Type B pancreatic cell (in vitro differentiated cells): ENCODE results near the gene EIF4E2. TPM values are rescaled to one million over a fixed set of nuclear protein-coding genes. Genes with fewer than 3 reads are reported as not detected.

Source experiments
- DNase-seq: peaks from one replicate; pipeline ENCODE4 v3.0.0; 2021; ENCODE audit warnings: mixed read lengths; ENCODE audit not compliant: unreplicated experiment; ENCODE audit errors: extremely low spot score
- H3K27ac Mint-ChIP-seq: 2 replicates; pipeline ENCODE4 v1.8.0; 2021; ENCODE audit warnings: mild to moderate bottlenecking, mixed read lengths
- H3K27me3 Mint-ChIP-seq: 2 replicates; pipeline ENCODE4 v1.8.0; 2021; ENCODE audit warnings: mixed read lengths
- H3K36me3 Mint-ChIP-seq: 2 replicates; pipeline ENCODE4 v1.8.0; 2021; ENCODE audit warnings: mixed read lengths
- H3K4me1 Mint-ChIP-seq: one replicate; pipeline ENCODE4 v1.8.0; 2021; ENCODE audit warnings: mixed read lengths; ENCODE audit not compliant: unreplicated experiment
- H3K4me3 Mint-ChIP-seq: 2 replicates; pipeline ENCODE4 v1.8.0; 2021; ENCODE audit warnings: mild to moderate bottlenecking, mixed read lengths
- H3K9me3 Mint-ChIP-seq: 2 replicates; pipeline ENCODE4 v1.8.0; 2021; ENCODE audit warnings: mixed read lengths
- total RNA-seq: library from RNA; stranded (reverse); gene quantifications from 2 replicates; pipeline ENCODE4 v1.2.1, GENCODE V29; 2021; ENCODE audit warnings: low replicate concordance
- TF ChIP-seq, protein P1 (sequence below): fragments of 200-600 bp; sonication (generic); conservative IDR thresholded peaks from 2 replicates; pipeline ENCODE4 v1.5.0; 2021; ENCODE audit warnings: antibody characterized with exemption, mild to moderate bottlenecking

Gene EIF4E2
- total RNA-seq, 1 donor from 2014 or later: 77.1 TPM

DNA sequence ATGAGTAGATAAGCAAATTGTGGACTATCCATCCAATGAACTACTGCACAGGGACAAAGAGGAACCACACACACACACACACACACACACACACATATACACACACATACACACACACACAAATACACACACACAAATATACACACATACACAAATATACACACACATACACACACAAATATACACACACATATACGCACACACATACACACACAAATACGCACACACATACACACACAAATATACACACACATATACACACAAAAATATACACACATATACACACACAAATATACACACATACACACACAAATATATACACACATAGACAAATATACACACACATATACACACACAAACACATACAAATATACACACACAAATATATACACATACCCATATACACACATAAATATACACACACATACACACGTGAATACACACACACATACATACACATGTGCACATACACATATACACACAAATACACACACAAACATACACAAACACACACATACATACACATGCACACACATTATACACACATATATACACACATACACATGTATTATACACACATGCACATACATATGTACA, 63.1 kb downstream of the EIF4E2 start:
- Mint-ChIP-seq H3K36me3 (no peaks in the 10 kb centered on the region), H3K27ac (no peak overlapping the region), H3K27me3 (peaks cover 5% of the 10 kb centered on the region)

DNA sequence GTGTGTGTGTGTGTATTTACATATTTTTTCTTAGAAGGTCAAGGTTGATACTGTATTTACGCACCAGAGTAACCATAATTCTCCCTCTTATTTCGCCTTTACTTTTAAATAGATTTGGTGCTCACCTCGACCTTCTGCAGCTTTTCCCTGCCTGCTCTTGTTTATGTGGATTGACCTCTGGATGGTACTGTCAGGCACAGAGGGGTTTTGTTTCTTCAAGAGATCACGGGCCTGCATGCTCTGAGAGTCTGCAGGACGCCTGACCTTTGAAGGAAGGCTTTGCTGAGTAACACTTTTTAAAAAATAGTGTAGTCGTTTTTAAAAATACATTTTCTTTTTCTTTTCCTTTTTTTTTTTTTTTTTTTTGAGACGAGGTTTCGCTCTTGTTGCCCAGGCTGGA, 64.8 kb downstream of the EIF4E2 start:
- no peaks in the 10 kb centered on the region for H3K4me1 Mint-ChIP-seq
- H3K9me3 Mint-ChIP-seq: no peaks in the 10 kb centered on the region
- H3K27ac Mint-ChIP-seq: no peak overlapping the region

More for the DNA sequence above, 63.1 kb downstream of the EIF4E2 start:
- TF ChIP-seq, protein P1, sequence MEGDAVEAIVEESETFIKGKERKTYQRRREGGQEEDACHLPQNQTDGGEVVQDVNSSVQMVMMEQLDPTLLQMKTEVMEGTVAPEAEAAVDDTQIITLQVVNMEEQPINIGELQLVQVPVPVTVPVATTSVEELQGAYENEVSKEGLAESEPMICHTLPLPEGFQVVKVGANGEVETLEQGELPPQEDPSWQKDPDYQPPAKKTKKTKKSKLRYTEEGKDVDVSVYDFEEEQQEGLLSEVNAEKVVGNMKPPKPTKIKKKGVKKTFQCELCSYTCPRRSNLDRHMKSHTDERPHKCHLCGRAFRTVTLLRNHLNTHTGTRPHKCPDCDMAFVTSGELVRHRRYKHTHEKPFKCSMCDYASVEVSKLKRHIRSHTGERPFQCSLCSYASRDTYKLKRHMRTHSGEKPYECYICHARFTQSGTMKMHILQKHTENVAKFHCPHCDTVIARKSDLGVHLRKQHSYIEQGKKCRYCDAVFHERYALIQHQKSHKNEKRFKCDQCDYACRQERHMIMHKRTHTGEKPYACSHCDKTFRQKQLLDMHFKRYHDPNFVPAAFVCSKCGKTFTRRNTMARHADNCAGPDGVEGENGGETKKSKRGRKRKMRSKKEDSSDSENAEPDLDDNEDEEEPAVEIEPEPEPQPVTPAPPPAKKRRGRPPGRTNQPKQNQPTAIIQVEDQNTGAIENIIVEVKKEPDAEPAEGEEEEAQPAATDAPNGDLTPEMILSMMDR: no peak
- Mint-ChIP-seq H3K4me1 (no peaks in the 10 kb centered on the region), H3K9me3 (no peaks in the 10 kb centered on the region), H3K4me3 (no peak overlapping the region)
- DNase-seq: no peak

More for the DNA sequence above, 64.8 kb downstream of the EIF4E2 start:
- H3K36me3 Mint-ChIP-seq: no peaks in the 10 kb centered on the region
- TF ChIP-seq, protein P1: no peak
- H3K4me3 Mint-ChIP-seq: no peak overlapping the region
- no peak for DNase-seq
- H3K27me3 Mint-ChIP-seq: peaks cover 5% of the 10 kb centered on the region

Other genes starting within 250 kb of the EIF4E2 start
- 0.27 and 1.5 TPM in 2 replicates for gene ALPP, start 171.9 kb upstream of the EIF4E2 start, total RNA-seq
- gene ALPG, start 143.8 kb upstream of the EIF4E2 start, total RNA-seq: 0.14 and 0.88 TPM in 2 replicates
- 1.5 and 6.5 TPM in 2 replicates for gene ALPI, start 94.5 kb upstream of the EIF4E2 start, total RNA-seq
- gene ECEL1, start 62.9 kb upstream of the EIF4E2 start, total RNA-seq: 7.8 and 9.6 TPM in 2 replicates
- 0.34 TPM in 1 of 2 replicates, not detected in the other for gene PRSS56, start 30.3 kb upstream of the EIF4E2 start, total RNA-seq
- gene CHRND, start 24.5 kb upstream of the EIF4E2 start, total RNA-seq: 0.60 TPM in 1 of 2 replicates, not detected in the other
- 0.50 and 0.87 TPM in 2 replicates for gene CHRNG, start 11.0 kb upstream of the EIF4E2 start, total RNA-seq
- 7.2 and 10.8 TPM in 2 replicates for gene TIGD1, start 132 bp upstream of the EIF4E2 start, total RNA-seq
- 2.5 and 6.0 TPM in 2 replicates for gene EFHD1, start 82.9 kb downstream of the EIF4E2 start, total RNA-seq
- gene GIGYF2, start 146.6 kb downstream of the EIF4E2 start, total RNA-seq: 60.7 and 65.7 TPM in 2 replicates
- gene KCNJ13, start 225.9 kb downstream of the EIF4E2 start, total RNA-seq: 1.6 and 2.9 TPM in 2 replicates